CD14-positive monocyte (primary cell): ENCODE results near the gene NVL. TPM values are rescaled to one million over a fixed set of nuclear protein-coding genes. Genes with fewer than 3 reads are reported as not detected.

Source experiments
- DNase-seq, 3 donors: peaks; one replicate each; pipeline ENCODE4 v3.0.0-alpha.2; 2011 to 2022
- H2AFZ ChIP-seq: 2 replicates; pipeline ENCODE4 v1.6.0; 2012; ENCODE audit warnings: mild to moderate bottlenecking, low read depth, low read length, inconsistent platforms; ENCODE audit not compliant: insufficient read depth, poor library complexity, severe bottlenecking
- H3K27ac ChIP-seq, 2 donors: 1 replicate in 1 of 2; 2 replicates in 1 of 2; pipeline ENCODE4 v1.5.1; 2012 to 2013; ENCODE audit warnings: low read length in 2 of 2, control low read depth in 1 of 2, inconsistent platforms in 1 of 2, low read depth in 1 of 2, mild to moderate bottlenecking in 1 of 2
- H3K27me3 ChIP-seq, 2 donors: one replicate each; pipeline versions ENCODE4 v1.6.0 to v1.6.1; 2011 to 2013; ENCODE audit warnings: low read length in 2 of 2; ENCODE audit not compliant: control insufficient read depth in 2 of 2, insufficient read depth in 2 of 2
- H3K36me3 ChIP-seq, 2 donors: replicated peaks in 1 of 2; 1 replicate in 1 of 2; 2 replicates in 1 of 2; pipeline versions ENCODE4 v1.5.1 to v1.6.1; 2012 to 2013; ENCODE audit warnings: low read length in 2 of 2, control low read depth in 1 of 2, inconsistent platforms in 1 of 2, mild to moderate bottlenecking in 1 of 2; ENCODE audit not compliant: insufficient read depth in 2 of 2, control insufficient read depth in 1 of 2
- H3K4me1 ChIP-seq, 2 donors: 1 replicate in 1 of 2; 2 replicates in 1 of 2; pipeline versions ENCODE4 v1.5.1 to v1.6.1; 2012 to 2013; ENCODE audit warnings: low read length in 2 of 2, control low read depth in 1 of 2, inconsistent platforms in 1 of 2, mild to moderate bottlenecking in 1 of 2, moderate library complexity in 1 of 2; ENCODE audit not compliant: insufficient read depth in 2 of 2, control insufficient read depth in 1 of 2
- H3K4me2 ChIP-seq: replicated peaks from 2 replicates; pipeline ENCODE3; 2012; ENCODE audit warnings: low read length, moderate library complexity, mild to moderate bottlenecking; ENCODE audit not compliant: poor library complexity, severe bottlenecking; ENCODE audit errors: extremely low read depth
- H3K4me3 ChIP-seq, 3 experiments: fragments of 200-600 bp in 1 of 3; sonication (generic) in 1 of 3; replicated peaks in 1 of 3; 1 replicate in 2 of 3; 2 replicates in 1 of 3; pipeline ENCODE4 v1.5.1; 2011 to 2013; ENCODE audit warnings: low read length in 3 of 3, mild to moderate bottlenecking in 3 of 3, control low read depth in 2 of 3, low read depth in 2 of 3, inconsistent platforms in 1 of 3, moderate library complexity in 1 of 3
- H3K79me2 ChIP-seq: 2 replicates; pipeline ENCODE4 v1.6.0; 2012; ENCODE audit warnings: mild to moderate bottlenecking, control low read depth, inconsistent platforms, low read length, moderate library complexity; ENCODE audit not compliant: insufficient read depth
- H3K9ac ChIP-seq: 2 replicates; pipeline ENCODE4 v1.6.0; 2017; ENCODE audit warnings: low read length, mild to moderate bottlenecking; ENCODE audit not compliant: insufficient read depth, poor library complexity, severe bottlenecking
- H3K9me3 ChIP-seq, 2 donors: replicated peaks in 1 of 2; 1 replicate in 1 of 2; 2 replicates in 1 of 2; pipeline versions ENCODE4 v1.5.1 to v1.6.1; 2012 to 2013; ENCODE audit warnings: low read length in 2 of 2, control low read depth in 1 of 2; ENCODE audit not compliant: control insufficient read depth in 1 of 2, insufficient read depth in 1 of 2
- H4K20me1 ChIP-seq: 2 replicates; pipeline ENCODE4 v1.6.0; 2012; ENCODE audit warnings: mild to moderate bottlenecking, low read length, control low read depth, moderate library complexity; ENCODE audit not compliant: insufficient read depth
- H3K27ac Mint-ChIP-seq, 7 donors: one replicate each; pipeline ENCODE4 v1.8.0; 2020; ENCODE audit warnings: mild to moderate bottlenecking in 7 of 7, mixed read lengths in 7 of 7, moderate library complexity in 6 of 7, inconsistent platforms in 2 of 7
- H3K27me3 Mint-ChIP-seq, 3 donors: one replicate each; pipeline ENCODE4 v1.8.0; 2021 to 2022; ENCODE audit warnings: low read depth in 3 of 3, mild to moderate bottlenecking in 3 of 3, mixed read lengths in 3 of 3, moderate library complexity in 3 of 3, inconsistent platforms in 1 of 3
- H3K36me3 Mint-ChIP-seq, 2 donors: one replicate each; pipeline ENCODE4 v1.8.0; 2020; ENCODE audit warnings: mixed read lengths in 2 of 2, inconsistent platforms in 1 of 2, mild to moderate bottlenecking in 1 of 2
- H3K4me1 Mint-ChIP-seq: one replicate; pipeline ENCODE4 v1.8.0; 2020; ENCODE audit warnings: mild to moderate bottlenecking, mixed read lengths
- H3K4me3 Mint-ChIP-seq, 2 donors: one replicate each; pipeline ENCODE4 v1.8.0; 2020; ENCODE audit warnings: mild to moderate bottlenecking in 2 of 2, mixed read lengths in 2 of 2, moderate library complexity in 1 of 2
- H3K9me3 Mint-ChIP-seq, 7 donors: one replicate each; pipeline ENCODE4 v1.8.0; 2020 to 2022; ENCODE audit warnings: mixed read lengths in 7 of 7, mild to moderate bottlenecking in 6 of 7, moderate library complexity in 6 of 7, inconsistent platforms in 2 of 7
- WGBS: methylation state at CpG from one replicate; pipeline ENCODE4 v1.1.5; 2013; ENCODE audit warnings: missing lambda C conversion rate; ENCODE audit not compliant: insufficient coverage; 5-methylcytosine and 5-hydroxymethylcytosine counted together
- intact Hi-C, 2 donors: fragments of 100-400 bp; cut with micrococcal nuclease; formaldehyde crosslinking; loops; one replicate each; pipeline versions ENCODE4 v1.15.0 to v1.15.1; 2023
- polyA plus RNA-seq, 3 donors: library from polyadenylated mRNA; depleted of rRNA in 1 of 3; unstranded in 2 of 3; stranded (reverse) in 1 of 3; fragments of 300-500 nt in 2 of 3; fragments of >200 nt in 1 of 3; fragmentation: Illumina TruSeq in 2 of 3; gene quantifications; 1 replicate in 2 of 3; 2 replicates in 1 of 3; pipeline ENCODE4 v1.2.3, GENCODE V29; 2012 to 2021
- TF ChIP-seq, protein P1 (sequence below): fragments of 200-600 bp; IDR thresholded peaks from one replicate; pipeline ENCODE4 v1.8.0; 2022; ENCODE audit warnings: antibody characterized with exemption, mild to moderate bottlenecking

The NVL gene
- polyA plus RNA-seq, 3 donors: 8.4 to 12.6 (median 9.6) TPM

DNA sequence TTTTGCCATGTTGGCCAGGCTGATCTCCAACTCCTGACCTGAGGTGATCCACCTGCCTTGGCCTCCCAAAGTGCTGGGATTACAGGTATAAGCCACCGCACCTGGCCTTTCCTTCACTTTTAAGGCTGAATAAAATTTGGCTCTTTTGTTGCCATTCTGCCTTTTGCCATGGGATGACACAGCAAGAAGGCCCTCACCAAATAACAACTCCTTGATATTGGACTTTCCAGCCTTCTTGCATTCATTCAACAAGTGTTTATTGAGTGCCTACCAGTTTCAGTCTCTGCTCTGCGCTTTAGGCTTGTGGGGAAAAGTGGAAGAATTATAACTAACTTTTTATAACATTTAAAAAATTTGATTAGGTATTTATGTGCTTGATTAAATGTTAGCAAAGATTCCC is 1.9 kb upstream of the NVL start:
- no CpG with 5 or more reads among the region's 2 CpGs for WGBS
- Histone ChIP-seq H3K9me3 (no peaks in the 10 kb centered on the region), H3K4me1 (peaks cover 16 to 24% of the 10 kb centered on the region in 2 donors), H3K4me2 (no peak overlapping the region), H3K79me2 (peaks cover 30% of the 10 kb centered on the region), H3K27ac (no peak overlapping the region), H3K4me3 (no peak overlapping the region), H2AFZ (no peak overlapping the region), H3K9ac (no peak overlapping the region), H3K36me3 (peaks cover 0 to 2% of the 10 kb centered on the region in 2 donors), H3K27me3 (no peaks in the 10 kb centered on the region), H4K20me1 (no peaks in the 10 kb centered on the region)
- peaks cover 0 to 3% (median 0%) of the 10 kb centered on the region in 7 donors for H3K9me3 Mint-ChIP-seq
- no peak overlapping the region for H3K27ac Mint-ChIP-seq
- peaks cover 0 to 4% of the 10 kb centered on the region in 2 donors for H3K36me3 Mint-ChIP-seq
- intact Hi-C loops: loop anchor here (5.0 kb wide), 1 partner anchor 220 kb away; the partner anchor contains the start of gene FBXO28 (in 2 of the 2)
- no peak overlapping the region for H3K4me3 Mint-ChIP-seq
- peaks cover 0 to 2% (median 0%) of the 10 kb centered on the region in 3 donors for H3K27me3 Mint-ChIP-seq
- TF ChIP-seq, protein P1, sequence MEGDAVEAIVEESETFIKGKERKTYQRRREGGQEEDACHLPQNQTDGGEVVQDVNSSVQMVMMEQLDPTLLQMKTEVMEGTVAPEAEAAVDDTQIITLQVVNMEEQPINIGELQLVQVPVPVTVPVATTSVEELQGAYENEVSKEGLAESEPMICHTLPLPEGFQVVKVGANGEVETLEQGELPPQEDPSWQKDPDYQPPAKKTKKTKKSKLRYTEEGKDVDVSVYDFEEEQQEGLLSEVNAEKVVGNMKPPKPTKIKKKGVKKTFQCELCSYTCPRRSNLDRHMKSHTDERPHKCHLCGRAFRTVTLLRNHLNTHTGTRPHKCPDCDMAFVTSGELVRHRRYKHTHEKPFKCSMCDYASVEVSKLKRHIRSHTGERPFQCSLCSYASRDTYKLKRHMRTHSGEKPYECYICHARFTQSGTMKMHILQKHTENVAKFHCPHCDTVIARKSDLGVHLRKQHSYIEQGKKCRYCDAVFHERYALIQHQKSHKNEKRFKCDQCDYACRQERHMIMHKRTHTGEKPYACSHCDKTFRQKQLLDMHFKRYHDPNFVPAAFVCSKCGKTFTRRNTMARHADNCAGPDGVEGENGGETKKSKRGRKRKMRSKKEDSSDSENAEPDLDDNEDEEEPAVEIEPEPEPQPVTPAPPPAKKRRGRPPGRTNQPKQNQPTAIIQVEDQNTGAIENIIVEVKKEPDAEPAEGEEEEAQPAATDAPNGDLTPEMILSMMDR: no peak
- peaks cover 38% of the 10 kb centered on the region for H3K4me1 Mint-ChIP-seq
- DNase-seq: no peak

DNA sequence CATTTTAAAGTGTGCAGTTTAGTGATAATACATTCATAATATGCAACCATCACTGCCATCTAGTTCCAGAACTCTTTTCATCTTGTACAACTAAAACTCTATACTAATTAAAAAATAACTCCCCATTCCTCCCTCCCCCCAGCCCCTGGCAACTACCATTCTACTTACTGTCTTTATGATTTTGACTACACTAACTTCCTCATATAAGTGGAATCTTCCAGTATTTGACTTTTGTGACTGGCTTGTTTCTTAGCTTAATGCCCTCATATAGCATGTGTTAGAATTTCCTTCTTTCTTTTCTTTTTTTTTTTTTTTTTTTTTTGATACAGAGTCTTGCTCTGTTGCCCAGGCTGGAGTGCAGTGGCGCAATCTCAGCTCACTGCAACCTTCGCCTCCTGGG is 1.4 kb upstream of the NVL start:
- TF ChIP-seq, protein P1: no peak
- Histone ChIP-seq H4K20me1 (no peaks in the 10 kb centered on the region), H3K4me1 (peaks cover 16 to 24% of the 10 kb centered on the region in 2 donors), H3K27me3 (no peaks in the 10 kb centered on the region), H3K79me2 (peaks cover 34% of the 10 kb centered on the region), H3K9ac (no peak overlapping the region), H3K4me2 (no peak overlapping the region), H2AFZ (no peak overlapping the region), H3K9me3 (no peaks in the 10 kb centered on the region), H3K4me3 (no peak overlapping the region), H3K27ac (no peak overlapping the region), H3K36me3 (peaks cover 0 to 5% of the 10 kb centered on the region in 2 donors)
- Mint-ChIP-seq H3K27ac (peak overlapping the region in 1 of 7 donors; percentile 30), H3K27me3 (peaks cover 0 to 2% (median 0%) of the 10 kb centered on the region in 3 donors), H3K36me3 (peaks cover 0 to 5% of the 10 kb centered on the region in 2 donors), H3K4me3 (no peak overlapping the region), H3K9me3 (peaks cover 0 to 3% (median 0%) of the 10 kb centered on the region in 7 donors), H3K4me1 (peaks cover 39% of the 10 kb centered on the region)
- no CpG with 5 or more reads among the region's 2 CpGs for WGBS
- DNase-seq: no peak
- intact Hi-C loops: loop anchor here (5.0 kb wide), 1 partner anchor 219 kb away; the partner anchor contains the start of gene FBXO28 (in 2 of the 2)
